Stimulated activated CD4-positive, alpha-beta T cell treated with anti-CD3 and anti-CD28 coated beads, TNF-alpha, amount 100 ng/mL, for 24 hours (primary cell): ENCODE measurements around the gene ZNF532.
"Not testable (repeated sequence)": the region's sequence is repeated elsewhere in the genome, so short reads cannot be mapped to it uniquely, and the experiment has no call there.

Source experiments
- DNase-seq, 3 experiments: peaks; one replicate each; pipeline ENCODE4 v3.0.0-alpha.2; 2020; ENCODE audit warnings: low read depth in 3 of 3

The ZNF532 gene, protein sequence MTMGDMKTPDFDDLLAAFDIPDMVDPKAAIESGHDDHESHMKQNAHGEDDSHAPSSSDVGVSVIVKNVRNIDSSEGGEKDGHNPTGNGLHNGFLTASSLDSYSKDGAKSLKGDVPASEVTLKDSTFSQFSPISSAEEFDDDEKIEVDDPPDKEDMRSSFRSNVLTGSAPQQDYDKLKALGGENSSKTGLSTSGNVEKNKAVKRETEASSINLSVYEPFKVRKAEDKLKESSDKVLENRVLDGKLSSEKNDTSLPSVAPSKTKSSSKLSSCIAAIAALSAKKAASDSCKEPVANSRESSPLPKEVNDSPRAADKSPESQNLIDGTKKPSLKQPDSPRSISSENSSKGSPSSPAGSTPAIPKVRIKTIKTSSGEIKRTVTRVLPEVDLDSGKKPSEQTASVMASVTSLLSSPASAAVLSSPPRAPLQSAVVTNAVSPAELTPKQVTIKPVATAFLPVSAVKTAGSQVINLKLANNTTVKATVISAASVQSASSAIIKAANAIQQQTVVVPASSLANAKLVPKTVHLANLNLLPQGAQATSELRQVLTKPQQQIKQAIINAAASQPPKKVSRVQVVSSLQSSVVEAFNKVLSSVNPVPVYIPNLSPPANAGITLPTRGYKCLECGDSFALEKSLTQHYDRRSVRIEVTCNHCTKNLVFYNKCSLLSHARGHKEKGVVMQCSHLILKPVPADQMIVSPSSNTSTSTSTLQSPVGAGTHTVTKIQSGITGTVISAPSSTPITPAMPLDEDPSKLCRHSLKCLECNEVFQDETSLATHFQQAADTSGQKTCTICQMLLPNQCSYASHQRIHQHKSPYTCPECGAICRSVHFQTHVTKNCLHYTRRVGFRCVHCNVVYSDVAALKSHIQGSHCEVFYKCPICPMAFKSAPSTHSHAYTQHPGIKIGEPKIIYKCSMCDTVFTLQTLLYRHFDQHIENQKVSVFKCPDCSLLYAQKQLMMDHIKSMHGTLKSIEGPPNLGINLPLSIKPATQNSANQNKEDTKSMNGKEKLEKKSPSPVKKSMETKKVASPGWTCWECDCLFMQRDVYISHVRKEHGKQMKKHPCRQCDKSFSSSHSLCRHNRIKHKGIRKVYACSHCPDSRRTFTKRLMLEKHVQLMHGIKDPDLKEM (N-terminal part only)

DNA sequence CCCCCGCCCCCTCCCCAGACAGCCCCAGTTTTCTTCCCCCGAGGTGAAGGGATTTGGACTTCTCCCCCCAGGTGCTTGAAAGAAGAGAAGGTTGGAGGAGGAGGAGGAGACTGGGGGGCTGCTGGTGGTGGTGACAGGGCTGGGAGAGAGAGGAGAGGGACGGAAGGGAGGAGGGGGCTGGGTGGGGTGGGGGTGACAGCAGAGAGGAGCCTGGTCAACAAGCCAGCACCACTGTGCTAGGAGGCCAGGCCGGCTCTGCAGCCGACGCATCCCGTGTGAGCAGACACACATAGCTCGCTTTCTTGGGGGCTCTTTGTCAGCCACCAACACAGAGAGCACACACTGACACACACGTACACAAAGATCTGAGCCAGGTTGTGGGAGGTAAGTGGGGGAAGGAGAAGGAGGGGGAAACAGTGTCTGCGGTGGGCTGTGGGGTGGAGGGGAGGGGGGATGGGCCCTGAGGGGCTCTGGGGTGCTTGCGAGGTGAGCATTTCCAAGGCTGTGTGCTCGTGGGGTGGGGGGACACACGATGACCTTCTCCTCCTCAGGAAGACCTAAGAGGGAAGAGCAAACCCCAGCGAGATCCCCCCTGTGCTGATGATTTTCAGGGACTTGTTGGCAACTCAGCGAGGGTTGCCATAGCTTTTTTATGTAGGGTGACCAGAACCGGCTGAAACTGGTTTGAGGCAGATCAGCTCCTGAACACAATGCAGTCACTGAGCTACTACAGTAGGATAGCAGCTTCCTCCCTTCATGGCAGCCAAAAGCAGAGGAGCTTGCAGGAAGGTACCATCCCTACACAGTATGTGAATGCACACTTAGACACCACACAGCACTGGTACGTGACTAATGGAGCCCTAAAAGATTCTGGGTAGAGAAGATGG, at the start of gene ZNF532:
Gene ZNF532 (plus strand): TSS at position 732 of the 887 bp plus-strand sequence. CDS start 53,411 bp downstream, outside the sequence.
- no peak for DNase-seq

DNA sequence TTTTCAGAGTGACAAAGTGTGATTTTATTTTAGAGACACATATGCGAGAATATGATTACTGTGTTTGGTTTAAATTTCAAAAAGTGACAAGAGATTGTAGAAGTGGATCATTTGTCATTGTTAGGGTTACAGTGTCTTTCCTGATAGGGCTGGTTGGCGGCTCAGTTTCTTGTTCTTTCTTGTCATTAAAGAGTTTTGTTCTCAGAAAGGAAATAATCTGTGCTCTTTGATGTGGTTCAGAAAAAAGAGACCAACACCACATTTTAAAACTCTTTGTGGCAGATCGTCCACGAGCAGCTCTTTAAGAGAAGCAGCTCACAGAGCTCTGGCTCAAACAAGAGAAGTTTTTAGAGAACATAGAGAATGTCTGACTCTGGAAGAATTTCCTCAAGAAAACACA, 45.6 kb upstream of the ZNF532 start:
- DNase-seq = no peak

DNA sequence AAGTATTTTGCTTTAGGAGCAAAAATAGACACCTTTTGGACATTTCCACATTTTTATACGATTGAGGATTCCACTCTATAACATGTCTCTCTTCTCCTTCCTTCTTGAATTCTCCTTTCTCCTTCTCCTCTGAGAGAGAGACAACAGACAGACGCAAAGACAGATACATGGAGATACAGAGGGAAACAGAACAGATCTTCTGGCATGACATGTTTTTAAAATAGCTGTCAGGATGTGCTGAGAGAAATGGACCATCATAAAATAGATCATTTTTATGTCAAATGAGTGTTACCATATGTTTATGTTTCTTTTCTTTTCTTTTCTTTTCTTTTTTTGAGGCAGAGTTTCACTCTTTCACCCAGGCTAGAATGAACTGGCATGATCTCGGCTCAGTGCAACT, 44.4 kb upstream of the ZNF532 start:
- no peak for DNase-seq

DNA sequence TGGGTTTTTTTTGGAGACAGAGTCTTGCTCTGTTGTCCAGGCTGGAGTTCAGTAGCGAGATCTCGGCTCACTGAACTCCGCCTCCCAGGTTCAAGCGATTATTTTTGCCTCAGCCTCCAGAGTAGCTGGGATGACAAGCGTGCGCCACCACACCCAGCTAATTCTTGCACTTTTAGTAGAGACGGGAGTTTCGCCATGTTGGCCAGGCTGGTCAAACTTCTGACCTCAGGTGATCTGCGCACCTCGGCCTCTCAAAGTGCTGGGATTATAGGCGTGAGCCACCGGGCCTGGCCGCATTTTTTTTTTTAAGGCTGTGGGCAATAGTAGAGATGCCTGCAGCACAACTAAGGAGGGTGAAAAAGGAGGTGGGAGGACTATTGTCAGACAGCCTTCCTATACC, 41.7 kb upstream of the ZNF532 start:
- no peak for DNase-seq

DNA sequence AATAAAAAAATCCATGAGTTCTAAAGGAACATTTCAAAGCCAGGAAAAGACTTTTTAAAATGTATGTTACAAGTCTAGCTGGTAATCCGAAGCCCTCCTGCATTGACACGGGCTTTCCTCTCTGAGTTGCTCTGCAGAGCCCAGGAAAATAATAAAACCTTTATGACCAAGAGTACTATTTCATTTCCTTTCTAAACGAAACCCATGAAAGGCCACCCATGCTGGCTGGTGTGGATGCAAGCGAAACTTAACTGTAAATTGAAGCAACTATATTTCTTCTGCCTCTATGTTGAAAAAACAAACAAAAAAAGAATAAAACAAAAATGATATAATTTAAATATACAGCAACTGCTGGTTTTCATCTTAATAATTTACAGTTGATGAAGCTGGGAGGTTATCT, 41.3 kb upstream of the ZNF532 start:
- DNase-seq = no peak

DNA sequence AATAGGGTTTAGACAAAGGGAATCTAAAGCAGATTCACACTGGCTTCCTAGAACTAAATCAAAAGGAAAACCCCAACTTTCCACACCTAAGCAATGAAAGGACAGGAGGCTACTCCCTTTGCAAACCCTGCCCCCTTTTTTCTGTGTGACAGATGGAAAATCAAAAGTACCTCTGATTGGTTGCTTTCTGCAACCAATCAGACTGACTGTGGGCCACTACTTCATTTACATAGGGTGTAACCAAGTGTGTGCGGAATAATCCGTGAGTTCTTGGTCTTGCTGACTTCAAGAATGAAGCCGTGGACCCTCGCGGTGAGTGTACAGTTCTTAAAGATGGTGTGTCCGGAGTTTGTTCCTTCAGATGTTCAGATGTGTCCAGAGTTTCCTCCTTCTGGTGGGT, 37.8 kb upstream of the ZNF532 start:
- DNase-seq = not testable (repeated sequence)

DNA sequence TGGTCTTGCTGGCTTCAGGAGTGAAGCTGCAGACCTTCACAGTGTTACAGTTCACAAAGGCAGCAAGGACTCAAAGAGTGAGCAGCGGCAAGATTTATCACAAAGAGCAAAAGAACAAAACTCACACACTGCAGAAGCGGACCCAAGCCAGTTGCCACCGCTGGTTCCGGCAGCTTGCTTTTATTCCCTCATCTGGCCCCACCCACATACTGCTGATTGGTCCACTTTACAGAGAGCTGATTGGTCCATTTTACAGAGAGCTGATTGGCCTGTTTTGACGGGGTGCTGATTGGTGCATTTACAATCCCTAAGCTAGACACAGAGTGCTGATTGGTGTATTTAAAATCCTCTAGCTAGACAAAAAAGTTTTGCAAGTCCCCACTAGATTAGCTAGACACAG, 37.2 kb upstream of the ZNF532 start:
- no peak for DNase-seq

DNA sequence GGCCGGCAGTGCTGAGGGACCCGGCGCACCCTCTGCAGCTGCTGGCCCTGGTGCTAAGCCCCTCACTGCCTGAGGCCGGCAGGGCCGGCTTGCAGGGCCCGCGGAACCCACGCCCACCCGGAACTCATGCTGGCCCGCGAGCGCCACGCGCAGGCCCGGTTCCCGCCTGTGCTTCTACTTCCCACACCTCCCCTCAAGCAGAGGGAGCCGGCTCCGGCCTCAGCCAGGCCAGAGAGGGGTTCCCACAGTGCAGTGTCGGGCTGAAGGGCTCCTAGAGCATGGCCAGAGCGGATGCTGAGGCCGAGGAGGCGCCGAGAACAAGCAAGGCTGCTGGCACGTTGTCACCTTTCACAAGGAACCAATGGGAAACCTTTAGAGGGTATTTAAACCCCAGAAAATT, 36.8 kb upstream of the ZNF532 start:
- no peak for DNase-seq

DNA sequence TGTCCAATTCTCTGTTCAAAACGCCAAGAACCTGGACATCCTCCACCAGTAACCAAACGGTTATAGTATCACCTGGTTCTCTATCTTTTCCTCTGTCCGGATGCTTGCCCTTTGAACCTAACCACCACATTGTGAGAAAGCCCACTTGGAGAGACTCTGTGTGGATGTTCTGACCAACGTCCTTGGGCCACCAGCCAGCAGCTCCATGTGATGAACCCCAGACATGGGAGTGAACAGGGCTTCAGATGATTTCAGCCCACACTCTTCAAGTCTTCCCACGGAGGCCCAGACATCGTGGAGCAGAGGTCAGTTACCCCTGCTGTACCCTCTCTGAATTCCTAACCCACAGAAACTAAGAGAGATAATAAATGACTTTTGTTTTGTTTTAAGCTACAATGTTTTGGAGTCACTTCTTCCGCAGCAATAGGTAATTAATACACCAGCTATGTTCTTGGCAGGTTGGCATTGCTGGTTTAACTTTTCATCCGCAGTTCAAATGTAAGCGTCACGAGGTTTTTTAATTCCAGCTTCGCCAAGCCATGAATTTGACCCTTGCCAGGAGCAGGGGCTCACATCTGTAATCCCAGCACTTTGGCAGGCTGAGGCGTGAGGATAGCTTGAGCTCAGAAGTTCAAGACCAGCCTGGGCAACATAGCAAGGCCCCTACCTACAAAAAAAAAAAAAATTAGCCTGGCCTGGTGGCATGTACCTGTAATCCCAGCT, 36.1 kb upstream of the ZNF532 start:
- no peak for DNase-seq

DNA sequence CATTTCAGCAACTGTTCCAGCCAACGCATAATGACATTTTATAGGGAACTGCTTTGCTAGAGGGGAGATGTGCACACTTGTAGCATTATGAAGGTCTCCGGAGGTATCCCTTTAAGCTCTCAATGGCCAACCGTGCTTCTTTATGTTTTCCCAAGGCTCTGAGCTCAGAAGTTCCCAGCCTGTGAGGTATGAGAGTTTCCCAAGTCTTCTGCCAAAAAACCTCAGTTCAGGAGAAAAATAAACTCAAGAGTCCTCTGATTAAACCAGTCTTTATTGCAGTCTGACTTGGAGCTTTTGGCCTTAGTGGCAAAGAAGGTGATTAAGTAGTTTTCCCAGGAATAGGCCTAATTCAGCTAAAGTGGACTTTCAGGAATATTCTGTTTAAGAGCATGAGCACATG, 35.4 kb upstream of the ZNF532 start:
- no peak for DNase-seq

DNA sequence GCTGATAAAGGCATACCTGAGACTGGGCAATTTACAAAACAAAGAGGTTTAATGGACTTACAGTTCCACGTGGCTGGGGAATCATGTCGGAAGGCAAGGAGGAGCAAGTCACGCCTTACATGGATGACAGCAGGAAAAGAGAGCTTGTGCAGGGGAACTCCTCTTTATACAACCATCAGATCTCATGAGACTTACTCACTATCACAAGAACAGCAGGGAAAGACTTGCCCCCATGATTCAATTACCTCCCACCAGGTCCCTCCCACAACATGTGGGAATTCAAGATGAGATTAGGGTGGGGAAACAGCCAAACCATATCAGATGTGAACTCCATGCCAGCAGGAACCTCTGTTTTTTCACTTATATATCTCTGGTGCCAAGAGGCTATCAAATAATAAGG, 34.8 kb upstream of the ZNF532 start:
- DNase-seq = not testable (repeated sequence)

DNA sequence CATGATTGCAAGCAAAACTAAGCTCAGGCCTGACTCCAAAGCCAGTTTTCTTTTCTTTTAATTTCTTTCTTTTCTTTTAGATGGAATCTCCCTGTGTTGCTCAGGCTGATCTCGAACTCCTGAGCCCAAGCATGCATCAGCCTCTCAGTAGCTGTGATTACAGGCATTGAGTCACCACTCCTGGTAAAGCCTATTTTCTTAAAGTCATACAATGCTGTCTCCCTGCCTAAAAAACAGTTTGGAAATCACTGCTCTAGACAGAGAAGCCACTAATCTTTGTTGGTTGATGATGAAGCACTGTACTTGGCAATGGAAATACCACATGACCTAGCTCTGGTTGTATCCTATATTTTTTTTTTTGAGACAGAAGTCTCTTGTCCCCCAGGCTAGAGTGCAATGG, 33.1 kb upstream of the ZNF532 start:
- no peak for DNase-seq

DNA sequence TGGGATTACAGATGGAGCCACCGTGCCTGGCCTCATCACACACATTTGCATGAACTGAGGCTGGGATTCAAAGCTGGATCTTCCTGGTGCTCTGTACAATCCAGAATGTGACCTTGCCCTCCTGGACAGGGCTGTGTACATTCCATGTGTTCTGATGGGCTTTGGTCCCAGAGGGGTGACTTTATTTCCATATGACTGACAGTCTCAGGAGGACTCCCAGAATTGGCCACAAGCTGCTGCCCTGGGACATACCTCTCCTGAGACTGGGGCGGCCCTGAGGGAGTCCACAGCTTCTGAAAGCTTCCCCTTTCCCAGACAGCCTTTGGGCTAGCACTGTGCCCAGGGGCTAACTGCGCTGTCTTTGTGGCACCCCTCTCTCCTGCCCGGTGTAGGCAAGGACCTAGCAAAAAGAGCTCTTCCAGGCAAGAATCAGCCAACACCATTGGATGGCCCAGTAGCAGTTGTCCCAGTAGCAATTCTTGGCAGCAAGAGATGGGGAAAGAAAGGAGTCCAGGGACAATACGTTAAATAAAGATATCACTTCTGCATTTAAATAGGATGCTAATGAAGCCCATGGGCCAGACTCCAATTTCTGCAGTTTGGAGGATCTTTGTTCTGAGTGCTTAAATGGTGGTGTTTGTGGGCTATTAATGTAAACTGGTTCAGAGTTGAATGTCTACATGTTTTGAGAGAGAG, 26.4 kb upstream of the ZNF532 start:
- DNase-seq = no peak

DNA sequence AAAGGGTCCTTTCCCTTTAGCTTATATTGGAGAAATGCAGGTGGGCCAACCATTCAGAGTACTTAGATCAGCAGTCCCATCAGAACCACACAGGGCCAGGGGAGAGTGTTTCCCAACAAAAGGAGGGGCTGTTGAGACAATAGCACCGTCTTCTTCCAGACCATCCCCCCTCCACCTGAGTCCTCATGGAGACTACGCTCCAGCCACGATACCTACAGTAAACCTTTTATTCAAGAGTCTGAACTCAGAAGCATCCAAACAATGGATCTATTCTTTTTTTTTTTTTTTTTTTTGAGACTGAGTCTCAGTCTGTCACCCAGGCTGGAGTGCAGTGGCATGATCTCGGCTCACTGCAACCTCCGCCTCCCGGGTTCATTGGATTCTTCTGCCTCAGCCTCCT, 25.7 kb upstream of the ZNF532 start:
- no peak for DNase-seq

DNA sequence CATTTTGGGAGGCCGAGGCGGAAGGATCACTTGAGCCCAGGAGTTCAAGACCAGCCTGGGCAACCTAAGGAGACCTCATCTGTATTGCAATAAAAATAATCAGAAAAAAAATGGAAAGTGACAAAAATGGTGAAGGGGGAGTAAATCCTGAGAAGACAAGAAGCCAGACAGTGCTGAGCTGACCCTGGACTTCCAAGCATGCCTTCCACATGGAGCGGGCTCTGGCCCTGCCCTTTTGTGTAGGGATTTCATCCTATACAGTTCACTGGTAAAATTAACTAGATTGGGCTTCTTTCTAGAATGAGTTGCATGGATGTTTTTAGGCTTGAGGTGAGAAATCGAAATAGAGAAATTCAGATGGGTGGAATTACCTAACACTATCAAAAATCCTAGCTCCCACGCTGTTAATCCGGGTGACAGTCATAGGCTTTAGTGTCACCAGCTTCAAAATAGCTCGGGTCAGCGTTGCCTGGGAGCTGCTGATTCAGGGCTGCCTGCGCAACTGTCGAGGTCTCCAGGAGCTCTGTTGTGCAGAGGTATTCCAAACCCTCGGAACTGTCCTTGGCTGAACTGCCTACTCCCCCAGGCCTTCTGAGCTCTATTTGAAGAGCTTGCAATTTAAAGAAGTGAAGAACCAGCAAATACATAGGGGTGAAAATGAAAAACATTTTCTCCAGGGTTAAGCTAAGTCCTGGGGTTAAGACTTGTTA, 21.5 kb upstream of the ZNF532 start:
- no peak for DNase-seq

DNA sequence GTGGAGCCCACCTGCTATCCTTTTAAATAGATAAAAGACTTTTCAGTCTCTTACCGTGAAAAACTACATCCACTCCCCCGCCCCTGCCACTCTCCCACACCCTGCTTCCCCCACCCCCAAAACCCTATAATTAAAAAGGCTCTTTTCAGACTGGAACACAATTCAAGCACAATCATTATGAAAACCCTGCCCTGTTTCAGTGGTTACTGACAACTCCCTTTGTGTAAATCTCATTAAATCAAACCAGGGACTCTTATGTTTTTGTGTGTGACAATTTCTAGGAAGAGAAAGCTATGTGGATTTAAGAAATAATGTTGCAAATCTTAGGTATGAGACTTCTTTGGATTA, 21.0 kb upstream of the ZNF532 start:
- no peak for DNase-seq

DNA sequence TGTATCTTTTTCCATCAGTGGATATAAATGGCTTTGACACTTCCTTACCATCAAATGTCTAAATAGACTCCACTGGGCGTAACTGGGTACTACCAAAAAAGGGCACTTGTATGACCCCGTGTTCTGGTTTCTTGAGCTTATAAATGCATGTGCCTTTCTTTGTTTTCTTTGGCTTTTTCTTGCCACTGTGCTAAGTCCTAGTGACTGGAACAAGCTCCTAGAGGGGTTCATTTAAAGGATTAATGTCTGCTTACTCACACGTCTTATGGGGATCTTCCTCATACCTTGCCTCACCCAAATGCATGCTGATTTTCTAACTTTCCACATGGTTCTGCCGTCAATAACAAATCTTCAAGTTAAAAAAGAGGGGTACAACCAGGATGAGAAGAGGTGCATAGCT, 19.8 kb upstream of the ZNF532 start:
- no peak for DNase-seq

DNA sequence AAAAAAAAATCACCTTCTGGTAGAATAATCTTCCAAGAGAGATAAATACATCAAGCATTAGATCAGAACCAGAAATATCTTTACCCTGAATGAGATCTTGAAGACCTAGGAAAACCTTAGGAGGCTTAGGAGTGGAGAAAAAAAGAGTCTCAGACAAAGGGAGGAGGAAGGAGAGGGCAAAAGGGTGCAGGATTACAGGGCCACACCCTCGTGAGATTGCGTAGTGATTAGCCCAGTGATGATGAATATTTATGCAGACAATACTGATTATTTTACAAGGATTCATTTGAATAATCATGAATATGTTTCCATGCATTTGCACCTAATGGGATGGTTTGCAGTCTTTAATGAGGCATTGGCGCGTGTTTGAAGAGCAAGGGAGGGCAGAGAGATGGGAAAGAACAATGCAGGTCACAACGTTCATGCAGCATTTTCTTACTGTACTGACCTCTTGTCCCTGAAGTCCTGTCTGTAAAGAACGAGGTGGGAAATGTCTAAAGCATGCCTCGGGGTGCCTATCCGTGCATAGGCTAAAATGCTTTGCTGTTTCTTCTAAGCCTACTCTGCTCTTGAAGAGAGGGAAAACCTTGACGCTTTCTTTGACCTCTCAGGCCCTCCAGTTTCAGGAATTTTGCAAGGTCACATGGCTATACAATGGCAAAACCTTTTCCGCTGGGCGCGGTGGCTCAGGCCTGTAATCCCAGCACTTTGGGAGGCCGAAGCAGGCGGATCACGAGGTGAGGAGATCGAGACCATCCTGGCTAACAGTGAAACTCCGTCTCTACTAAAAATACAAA, 18.6 kb upstream of the ZNF532 start:
- DNase-seq = no peak
